LHCN-M2 (cell line): ENCODE measurements around the gene COL1A1. TPM values are rescaled to one million over a fixed set of nuclear protein-coding genes. Genes with fewer than 3 reads are reported as not detected.
A peak's percentile ranks its signal among the peaks of the same experiment; 100 is the strongest.

Experiments used
- DNase-seq: peaks from one replicate; pipeline ENCODE4 v3.0.0-alpha.2; 2012; ENCODE audit warnings: low read depth
- total RNA-seq: library from RNA; depleted of rRNA; stranded (reverse); fragments of >200 nt; gene quantifications from 2 replicates; pipeline ENCODE4 v1.2.3, GENCODE V29; 2014

COL1A1 gene
- total RNA-seq, 1 experiment from 2014 or later = 339 TPM

DNA sequence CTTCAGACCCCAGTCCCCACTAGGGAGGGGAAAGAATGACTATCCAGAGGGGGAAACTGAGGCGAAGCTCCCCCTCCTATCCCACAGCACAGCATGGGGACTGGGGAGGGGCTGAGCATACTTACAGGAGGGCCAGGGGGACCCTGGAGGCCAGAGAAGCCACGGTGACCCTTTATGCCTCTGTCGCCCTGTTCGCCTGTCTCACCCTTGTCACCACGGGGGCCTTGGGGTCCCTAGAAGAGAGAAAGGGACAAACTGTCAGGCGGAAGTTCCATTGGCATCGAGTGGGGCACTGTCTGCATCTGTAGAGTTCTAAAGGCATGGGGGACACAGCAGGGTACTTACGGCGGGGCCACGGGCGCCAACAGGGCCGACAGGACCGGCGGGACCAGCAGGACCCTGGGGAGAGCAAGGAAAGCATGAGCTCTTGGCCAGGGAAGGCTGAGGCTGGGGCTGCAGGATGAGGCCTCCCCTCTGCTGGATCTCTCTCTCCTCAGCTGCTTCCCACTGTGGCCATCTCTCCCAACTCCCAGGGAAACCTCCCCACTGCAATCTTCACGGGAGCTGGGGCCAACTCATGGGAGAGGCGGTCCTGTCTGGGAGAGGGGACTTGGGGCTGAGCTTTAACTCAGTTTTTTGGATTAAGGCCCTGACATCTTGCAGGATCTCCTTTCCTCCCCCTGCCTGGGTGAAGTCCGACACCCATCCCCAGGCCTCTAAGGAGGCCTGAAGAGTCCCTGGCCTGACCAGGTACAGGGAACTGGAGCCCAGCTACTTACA is 13.5 kb downstream of the COL1A1 start:
- peak; percentile 50 for DNase-seq

DNA sequence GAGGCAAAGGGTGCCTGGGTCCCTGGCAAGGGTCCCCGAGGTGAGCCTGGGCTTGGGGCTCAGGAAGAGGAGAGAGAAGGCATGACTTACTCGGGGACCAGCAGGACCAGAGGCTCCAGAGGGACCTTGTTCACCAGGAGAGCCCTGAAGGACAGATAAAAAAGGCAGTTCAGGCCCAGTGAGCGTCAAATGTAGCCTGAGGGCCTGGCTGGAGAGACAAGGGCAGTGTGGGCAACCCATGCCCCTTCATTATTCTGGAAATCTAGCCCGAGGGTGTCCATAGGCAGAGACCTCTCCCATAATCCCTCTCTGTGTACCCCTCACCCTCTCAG is 14.1 kb downstream of the COL1A1 start:
- DNase-seq = no peak

DNA sequence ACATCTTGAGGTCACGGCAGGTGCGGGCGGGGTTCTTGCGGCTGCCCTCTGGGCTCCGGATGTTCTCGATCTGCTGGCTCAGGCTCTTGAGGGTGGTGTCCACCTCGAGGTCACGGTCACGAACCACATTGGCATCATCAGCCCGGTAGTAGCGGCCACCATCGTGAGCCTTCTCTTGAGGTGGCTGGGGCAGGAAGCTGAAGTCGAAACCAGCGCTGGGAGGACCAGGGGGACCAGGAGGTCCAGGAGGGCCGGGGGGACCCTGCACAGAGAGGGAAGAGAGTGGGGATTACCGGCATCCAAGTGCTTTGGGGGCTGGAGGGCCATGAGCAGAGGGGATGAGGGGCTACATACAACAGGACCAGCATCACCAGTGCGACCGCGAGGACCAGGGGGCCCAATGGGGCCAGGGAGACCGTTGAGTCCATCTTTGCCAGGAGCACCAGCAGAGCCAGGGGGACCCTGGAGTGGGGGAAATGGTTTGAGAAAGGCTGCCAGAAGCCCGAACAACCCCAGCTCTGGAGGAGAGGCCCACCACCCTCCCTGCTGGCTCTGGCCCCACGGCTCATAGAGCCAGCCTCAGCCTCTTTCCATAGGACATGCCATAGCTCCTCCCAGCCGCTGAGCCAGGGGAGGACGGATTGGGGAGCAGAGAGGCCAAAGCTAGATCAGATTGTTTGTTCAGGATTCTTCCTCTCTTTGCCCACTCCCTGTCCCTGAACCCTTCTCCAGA is 14.6 kb downstream of the COL1A1 start:
- peak; percentile 57 for DNase-seq

DNA sequence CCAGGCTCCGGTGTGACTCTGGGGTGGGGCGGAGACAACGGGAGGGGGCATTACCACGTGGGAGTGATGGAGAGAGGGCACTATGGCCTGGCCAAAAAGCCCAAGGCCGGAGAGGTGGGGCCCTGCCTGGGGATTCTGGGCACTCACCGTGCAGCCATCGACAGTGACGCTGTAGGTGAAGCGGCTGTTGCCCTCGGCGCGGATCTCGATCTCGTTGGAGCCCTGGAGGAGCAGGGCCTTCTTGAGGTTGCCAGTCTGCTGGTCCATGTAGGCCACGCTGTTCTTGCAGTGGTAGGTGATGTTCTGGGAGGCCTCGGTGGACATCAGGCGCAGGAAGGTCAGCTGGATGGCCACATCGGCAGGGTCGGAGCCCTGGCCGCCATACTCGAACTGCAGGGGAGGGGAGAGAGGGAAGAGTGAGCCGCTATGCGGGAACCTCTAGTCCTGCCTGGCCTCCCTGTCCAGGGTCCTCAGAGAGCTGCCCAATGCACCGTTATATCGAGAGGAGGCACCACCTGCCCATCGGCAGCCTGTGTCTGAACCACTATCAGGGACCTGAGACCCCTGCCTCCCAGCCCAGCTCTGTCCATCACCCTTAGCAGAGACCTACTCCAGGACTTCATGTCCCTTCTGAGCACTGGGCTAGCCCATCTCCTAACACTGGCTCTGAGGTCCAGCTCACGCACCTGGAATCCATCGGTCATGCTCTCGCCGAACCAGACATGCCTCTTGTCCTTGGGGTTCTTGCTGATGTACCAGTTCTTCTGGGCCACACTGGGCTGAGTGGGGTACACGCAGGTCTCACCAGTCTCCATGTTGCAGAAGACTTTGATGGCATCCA is 15.6 kb downstream of the COL1A1 start:
- DNase-seq = no peak

DNA sequence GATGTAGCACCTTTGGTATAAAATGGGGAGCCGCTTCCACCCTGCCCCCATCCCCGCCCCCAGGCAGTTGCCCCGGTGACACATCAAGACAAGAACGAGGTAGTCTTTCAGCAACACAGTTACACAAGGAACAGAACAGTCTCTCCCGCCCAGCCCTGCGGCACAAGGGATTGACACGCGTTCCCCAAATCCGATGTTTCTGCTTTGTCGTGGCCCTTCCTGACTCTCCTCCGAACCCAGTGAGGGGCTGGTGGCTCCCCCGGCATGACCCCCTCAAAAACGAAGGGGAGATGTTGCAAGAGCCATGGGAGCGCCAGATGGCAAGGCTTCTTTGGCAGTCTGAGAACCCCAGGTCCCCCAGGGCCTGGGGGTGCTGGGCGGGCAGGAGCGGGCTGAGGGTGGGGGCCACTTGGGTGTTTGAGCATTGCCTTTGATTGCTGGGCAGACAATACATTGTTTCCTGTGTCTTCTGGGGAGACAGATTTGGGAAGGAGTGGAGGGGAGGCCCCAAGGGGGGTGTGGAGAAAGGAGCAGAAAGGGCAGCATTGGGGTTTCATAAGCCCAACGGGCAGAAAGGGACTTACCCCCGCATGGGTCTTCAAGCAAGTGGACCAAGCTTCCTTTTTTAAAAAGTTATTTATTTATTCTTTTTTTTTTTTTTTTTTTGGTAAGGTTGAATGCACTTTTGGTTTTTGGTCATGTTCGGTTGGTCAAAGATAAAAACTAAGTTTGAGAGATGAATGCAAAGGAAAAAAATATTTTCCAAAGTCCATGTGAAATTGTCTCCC is 16.6 kb downstream of the COL1A1 start:
- peak; percentile 74 for DNase-seq

DNA sequence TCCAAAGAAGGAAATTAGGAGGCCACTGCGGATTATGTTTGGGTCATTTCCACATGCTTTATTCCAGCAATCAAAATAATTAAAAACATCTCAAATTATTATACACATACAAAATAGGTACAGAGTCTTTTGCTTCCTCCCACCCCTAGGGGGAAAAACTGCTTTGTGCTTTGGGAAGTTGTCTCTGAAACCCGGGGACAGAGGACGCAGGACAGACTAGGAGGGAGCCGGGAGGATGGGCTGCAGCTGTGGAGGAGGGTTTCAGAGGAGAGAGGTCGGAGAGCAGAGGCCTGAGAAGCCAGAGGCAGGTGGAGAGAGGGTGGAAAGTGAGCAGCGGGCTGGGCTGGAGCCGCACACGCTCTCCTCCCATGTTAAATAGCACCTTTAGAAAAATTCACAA is 17.4 kb downstream of the COL1A1 start:
- DNase-seq = peak; percentile 52

DNA sequence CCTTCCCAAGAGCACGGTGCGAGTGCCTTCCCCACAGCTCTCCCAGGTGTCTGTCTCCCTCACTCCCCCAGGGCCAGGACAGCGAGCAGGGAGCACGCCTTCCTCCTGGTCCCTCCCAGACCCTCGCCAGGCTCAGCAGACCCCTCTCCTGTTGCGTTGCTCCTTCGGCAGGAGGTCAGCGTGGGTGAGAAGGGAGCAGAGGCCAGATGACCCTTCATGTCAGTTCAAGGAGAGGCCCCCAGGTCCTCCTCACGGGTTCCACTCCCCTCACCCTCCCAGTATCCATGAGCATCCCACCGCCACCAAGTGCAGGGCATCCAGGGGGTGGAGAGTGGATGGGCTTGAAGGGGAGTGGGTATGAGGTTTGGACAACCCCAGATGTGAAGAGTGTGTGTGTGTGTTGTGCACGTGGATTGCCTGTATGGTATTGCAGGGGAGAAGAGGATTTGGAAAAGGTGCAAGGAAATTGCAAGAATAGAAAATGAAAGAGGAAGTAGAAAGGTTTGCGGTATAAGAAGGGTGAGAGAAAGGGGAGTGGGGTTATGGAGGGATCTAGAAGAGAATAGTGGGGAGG is 17.9 kb downstream of the COL1A1 start:
- DNase-seq = no peak

DNA sequence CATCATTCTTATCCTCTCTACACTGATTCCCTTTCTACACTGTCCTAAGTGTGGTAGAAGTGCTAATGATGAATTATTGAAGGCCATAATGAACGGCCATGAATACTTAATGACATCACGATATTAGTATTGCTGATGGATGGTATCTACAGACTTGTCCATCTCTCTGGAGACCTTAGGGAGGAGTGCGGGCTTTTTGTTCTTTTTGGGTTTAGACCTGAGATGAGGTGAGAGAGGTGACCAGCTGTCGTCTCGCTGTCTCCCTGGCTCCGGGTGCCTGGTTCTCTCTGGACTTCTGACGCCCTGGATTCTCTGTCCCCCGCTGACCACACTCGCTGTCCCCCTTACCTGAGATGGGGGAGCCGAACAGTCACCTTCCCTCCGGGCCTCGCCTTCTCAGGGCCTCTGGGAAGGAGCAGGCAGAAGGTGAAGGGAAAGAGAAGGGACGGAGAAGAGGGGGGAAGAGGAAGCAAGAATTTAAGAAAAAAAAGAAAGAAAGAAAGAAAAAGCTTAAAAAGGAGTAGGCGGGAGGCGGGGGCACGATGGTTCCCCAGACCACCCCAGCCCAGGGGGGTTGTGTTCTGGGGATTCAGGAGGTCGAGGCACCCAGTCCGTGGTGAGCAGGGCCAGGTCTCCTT is 18.5 kb downstream of the COL1A1 start:
- no peak for DNase-seq

DNA sequence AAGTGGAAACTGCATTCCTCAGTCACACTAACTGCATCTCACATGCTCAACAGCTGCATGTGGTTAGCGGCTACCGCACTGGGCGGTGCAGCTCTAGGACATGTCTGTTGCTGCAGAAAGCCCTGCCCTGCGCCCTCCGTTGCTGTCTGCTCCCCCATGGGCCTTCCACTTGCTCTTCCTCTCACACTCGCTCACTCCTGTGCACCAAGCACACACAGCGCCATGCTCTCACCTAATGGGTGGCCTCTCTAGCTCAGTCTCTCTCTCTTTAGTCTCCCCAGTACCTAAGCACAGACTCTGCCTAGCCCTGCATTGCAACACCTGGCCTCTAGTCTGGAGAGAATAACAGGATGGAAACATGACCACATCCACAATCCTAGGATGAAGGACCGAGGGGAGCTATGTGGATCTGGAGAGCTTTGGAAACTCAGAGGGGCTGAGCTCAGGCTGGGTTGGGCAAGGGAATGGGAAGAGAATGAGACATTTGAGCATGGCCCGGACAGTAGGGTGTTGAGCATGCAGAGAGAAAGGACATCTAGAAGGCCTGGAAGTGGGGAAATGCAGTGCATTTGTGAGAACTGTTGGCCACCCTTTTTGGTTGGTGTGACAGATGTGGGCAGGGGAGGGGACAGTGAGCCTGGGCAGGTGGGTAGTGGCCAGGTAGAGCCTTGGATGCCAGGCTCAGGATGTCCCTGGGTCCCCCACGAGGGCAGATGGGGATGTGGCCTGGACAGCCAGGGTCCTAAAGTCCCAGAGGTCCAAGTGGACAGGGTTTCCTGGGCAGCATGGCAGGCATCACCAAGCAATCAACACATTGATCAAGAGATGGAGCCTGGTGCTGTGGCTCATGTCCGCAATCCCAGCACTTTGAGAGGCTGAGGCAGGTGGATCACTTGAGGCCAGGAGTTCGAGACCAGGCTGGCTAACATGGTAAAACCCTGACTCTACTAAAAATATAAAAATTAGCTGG is 19.6 kb downstream of the COL1A1 start:
- peak; percentile 95 for DNase-seq

DNA sequence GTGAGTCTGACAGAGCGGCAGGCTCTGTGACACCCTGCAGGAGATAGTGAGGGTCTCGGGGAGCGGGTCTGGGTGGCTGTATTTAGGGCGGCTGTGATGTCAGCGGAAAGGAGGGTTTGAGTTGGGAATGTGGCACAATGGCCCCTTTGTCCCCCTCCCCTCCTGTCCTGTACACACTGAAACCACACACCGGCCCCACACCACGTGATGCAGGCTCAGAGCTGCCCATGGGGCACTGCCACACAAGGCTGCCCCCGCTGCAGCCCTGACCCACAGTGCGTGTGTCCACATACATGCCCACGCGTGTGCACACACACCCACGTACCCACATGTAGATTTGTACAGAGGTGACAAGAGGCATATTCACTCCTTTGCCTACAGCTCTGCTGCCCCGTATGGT is 20.3 kb downstream of the COL1A1 start:
- DNase-seq = no peak

DNA sequence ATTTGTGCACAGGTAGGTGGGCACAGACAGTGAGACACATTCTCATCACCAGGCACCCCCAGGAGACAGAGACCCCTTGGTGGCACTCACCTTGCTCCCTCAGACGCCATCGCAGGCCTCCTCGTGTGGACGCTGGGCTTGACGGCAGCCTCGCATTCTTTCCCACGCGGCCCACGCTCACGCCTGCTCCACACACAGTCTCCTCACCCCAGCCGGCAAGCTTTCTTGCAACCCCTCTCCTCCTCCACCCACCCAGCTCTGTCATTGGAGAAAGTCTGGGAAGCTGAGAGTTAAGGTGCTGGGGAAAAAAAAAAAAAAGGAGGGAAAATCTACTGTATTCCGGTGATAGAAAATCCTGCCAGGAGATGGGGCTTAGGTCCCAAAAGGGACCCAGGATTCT is 20.8 kb downstream of the COL1A1 start:
- no peak for DNase-seq

DNA sequence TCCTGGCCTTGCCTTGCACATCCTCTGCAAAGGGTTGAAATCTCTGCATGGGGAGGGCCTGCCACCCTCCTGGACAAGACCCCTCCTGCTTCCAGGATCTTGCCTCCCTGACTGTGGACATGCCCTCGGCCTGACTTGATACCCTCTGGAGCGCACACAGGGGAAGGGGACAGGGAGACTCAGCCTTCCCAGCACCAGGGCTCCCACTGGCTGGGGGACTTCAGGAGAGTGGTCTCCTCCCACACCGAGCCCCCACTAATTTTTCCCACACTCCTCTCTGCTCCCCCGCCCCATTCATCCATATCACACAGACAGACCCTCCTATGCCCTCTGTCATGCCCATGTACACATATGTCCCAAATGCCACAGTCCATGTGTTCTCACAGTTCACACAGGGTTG is 21.3 kb downstream of the COL1A1 start:
- DNase-seq = no peak

DNA sequence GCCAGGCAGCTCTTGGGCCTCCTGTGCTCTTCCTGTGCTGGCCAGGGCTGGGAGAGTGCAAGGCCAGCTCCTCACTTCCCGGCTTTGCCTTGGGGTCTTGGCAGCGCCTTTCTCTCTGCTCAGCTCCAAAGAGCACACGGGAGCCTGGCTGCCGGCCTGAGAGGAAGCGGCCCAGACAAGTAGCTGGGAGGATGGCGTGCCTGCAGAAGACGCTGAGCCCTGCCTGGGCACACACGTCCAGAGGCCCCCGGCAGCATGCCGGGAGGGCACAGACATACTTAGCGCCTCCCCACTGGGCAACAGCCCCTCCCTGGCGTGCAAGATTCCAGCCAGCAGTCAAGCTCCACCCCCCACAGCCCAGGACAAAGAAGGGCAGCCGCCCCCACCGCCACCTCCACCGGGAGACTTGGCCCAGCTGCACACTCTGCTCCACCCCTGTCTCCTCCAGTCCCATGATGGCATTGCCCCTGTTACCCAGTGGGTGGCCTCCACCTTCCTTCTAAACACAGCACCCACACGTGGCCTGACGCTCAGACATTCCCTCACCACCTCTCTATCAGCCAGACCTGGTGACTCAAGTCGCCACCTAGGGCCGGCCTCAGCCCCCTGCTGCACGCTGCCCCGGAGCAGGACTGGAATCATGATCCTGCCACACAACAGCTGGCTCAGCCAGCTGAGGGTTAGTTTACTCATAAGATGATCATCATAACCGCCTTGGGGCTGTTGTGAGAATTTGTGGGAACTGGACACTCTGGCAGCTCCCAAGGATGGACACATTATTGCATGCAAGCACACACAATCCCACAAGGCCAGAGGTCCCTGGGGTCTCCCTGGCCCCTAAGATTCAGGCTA is 23.2 kb downstream of the COL1A1 start:
- DNase-seq = peak; percentile 100

DNA sequence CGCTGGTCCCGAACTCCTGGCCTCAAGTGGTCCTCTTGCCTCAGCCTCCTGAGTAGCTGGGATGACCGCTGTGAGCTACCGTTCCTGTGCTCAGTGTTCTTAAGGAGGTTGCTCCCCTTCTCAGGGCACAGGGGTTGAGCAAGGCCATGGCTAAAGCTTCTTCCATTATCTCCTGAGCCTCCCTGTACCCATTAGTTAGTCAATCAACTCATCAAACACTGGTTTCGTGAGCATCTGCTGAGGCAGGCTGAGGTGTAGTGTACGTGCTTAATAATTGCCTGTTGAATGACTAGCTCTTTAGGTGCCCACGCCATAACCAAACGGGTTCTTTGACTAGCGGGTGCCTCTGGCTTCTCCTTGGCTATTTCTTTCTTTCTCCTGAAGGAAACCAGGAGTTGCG is 24.0 kb downstream of the COL1A1 start:
- no peak for DNase-seq

DNA sequence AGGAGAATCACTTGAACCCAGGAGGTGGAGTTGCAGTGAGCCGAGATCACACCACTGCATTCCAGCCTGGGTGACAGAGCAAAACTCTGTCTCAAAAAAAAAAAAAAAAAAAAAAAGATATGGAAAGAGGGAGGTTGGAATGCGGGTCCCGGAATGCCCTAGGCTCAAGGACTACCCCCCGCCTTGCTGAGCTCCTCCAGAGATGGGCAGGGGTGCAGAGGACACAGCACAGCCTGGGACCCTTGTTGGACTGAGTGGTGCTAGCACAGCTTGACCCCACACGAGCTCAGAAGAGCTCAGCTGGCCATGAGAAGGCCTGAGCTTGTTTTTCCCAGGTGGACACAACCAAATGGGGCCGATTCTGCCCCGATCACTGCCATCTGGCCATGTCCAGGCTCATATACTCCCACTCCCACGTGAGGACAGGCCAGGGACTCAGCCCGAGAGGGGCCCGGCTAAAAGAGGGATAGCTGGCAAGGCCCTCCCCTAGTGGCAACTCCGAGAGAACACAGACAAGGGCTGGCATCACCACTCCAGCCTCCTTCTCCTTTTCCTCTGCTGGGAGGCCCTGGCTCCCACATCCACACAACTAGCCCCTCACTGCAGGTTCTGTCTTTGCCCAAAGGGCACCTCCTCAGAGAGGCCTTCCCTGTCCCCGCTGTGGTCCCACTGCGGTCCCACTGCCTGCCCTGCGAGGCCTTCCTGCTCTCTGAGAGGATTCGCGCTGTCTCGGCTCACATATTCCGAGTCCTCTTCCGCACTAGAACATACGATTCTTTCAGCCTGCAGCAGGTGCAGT is 24.7 kb downstream of the COL1A1 start:
- DNase-seq = no peak

DNA sequence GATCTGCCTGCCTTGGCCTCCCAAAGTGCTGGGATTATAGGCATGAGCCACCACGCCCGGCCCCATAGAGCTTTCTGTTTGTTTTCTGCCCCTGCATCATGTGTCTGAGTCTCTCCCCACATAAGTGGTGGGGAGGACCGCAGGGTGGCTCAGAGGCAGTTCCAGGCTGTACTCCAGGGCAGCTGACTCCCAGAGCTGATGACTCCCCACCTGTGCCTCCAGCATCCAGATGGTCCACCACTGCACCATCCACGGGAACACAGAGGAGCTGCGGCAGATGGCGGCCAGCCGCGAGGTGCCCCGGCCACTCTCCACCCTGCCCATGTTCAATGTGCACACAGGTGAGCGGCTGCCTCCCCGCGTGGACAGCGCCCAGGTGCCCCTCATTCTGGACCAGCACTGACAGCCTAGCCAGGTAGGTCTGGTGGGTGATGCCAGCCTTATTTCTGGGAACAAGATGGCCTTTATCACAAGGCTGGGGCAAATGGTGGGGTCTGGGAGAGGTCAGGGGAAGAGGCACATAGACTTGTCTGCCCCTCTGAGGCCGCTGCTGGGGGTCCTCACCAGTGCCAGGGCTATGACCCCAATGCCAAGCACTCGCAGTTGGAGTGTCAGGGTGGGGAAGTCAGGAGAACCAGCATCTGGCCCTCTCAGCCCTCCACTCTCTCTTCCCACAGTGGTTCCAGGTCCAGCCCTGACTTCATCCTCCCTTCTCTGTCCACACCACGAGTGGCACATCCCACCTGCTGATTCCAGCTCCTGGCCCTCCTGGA is 26.2 kb downstream of the COL1A1 start:
- no peak for DNase-seq

DNA sequence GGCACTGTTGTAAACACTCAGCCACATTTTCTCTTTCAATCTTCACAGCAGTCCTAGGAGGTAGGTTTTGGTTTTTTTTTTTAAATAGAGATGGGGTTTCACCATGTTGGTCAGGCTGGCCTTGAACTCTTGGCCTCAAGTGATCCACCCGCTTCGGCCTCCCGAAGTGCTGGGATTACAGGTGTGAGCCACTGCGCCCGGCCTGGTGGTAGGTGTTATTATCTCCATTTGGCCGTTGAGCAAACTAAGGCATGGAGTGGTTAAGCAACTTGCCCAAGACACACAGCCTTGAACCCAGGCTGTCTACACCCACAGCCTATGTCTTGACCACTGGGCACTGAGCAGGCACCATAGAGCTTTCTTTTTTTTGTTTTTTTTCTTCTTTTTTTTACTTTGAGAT is 27.0 kb downstream of the COL1A1 start:
- DNase-seq = no peak
